ENCODE data around the gene SLIT3. TPM values are rescaled to one million over a fixed set of nuclear protein-coding genes. Genes with fewer than 3 reads are reported as not detected.

SLIT3 gene
- total and polyA plus RNA-seq, 2 donors (not counting 3 experiments of a cell fraction or from before 2014, with no cell fraction given), result 0.90 to 1.0 TPM

DNA sequence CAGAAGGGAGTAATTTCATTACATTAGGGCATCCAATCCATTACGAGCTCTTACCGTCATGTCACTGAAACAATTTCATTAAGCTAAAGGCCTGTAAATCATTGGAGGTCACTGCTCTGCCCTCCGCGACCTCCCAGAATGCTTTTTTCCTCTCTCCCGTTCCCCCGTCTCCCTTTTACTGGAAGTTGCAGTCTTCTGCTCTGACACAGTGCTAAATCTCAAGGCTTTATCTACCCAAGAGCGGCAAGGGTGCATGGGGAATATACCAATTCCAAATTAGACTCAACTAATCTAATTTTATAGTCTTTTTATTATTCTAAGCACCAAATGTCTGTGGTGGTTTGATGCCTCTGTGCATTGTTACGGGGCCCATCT, 456.0 kb downstream of the SLIT3 start:
- ChIA-PET POLR2A (no interaction called here), CTCF (no interaction called here)
- Histone ChIP-seq H3K27me3 (ENCODE audit: control insufficient read depth in 2 of 2, insufficient read depth in 2 of 2, low read length in 2 of 2) (no peaks in the 10 kb centered on the region), H3K9ac (replicated peaks; ENCODE audit: extremely low read depth, insufficient read depth, low read length) (no peak overlapping the region), H3K4me2 (ENCODE audit: insufficient read depth, low read length) (no peak overlapping the region), H3K4me3 (replicated peaks in 1 of 3; ENCODE audit: insufficient read depth in 1 of 3, low read depth in 1 of 3, low read length in 3 of 3) (no peak overlapping the region), H3K36me3 (ENCODE audit: control insufficient read depth in 2 of 2, extremely low read depth in 1 of 2, insufficient read depth in 2 of 2, low read length in 2 of 2) (no peaks in the 10 kb centered on the region), H2AFZ (ENCODE audit: low read depth, low read length) (no peak overlapping the region), H3K4me1 (ENCODE audit: control insufficient read depth, extremely low read depth, insufficient read depth, low read length) (no peaks in the 10 kb centered on the region), H4K20me1 (replicated peaks; ENCODE audit: control insufficient read depth, extremely low read depth, insufficient read depth, low read length) (no peaks in the 10 kb centered on the region), H3K79me2 (ENCODE audit: control insufficient read depth, insufficient read depth, low read length) (no peaks in the 10 kb centered on the region), H3K9me1 (replicated peaks; ENCODE audit: control insufficient read depth, extremely low read depth, insufficient read depth, low read length) (no peaks in the 10 kb centered on the region), H3K9me3 (replicated peaks; ENCODE audit: control insufficient read depth, insufficient read depth, low read length) (no peaks in the 10 kb centered on the region), H3K27ac (ENCODE audit: insufficient read depth, low read depth, low read length) (no peak overlapping the region)
- TF ChIP-seq FOS (IDR thresholded peaks at IDR 0.05; ENCODE audit: borderline replicate concordance, insufficient read depth, low read length) (no peak), MAX (IDR thresholded peaks at IDR 0.05; ENCODE audit: insufficient read depth, insufficient read length) (no peak), MYC (IDR thresholded peaks at IDR 0.05; ENCODE audit: low read depth, low read length) (no peak), EZH2 (IDR thresholded peaks at IDR 0.05; ENCODE audit: borderline replicate concordance, low read depth, low read length, severe bottlenecking) (no peak), POLR2A (IDR thresholded peaks at IDR 0.05; ENCODE audit: low read depth, low read length) (no peak), JUN (IDR thresholded peaks at IDR 0.05; ENCODE audit: borderline replicate concordance, insufficient read depth, insufficient read length, low read depth) (no peak), GATA2 (IDR thresholded peaks at IDR 0.05; ENCODE audit: insufficient read depth, insufficient read length, low read depth, low read length) (no peak), POLR2AphosphoS5 (IDR thresholded peaks at IDR 0.05; ENCODE audit: insufficient read depth, low read depth, low read length) (no peak)
- TF ChIP-seq, protein P1, sequence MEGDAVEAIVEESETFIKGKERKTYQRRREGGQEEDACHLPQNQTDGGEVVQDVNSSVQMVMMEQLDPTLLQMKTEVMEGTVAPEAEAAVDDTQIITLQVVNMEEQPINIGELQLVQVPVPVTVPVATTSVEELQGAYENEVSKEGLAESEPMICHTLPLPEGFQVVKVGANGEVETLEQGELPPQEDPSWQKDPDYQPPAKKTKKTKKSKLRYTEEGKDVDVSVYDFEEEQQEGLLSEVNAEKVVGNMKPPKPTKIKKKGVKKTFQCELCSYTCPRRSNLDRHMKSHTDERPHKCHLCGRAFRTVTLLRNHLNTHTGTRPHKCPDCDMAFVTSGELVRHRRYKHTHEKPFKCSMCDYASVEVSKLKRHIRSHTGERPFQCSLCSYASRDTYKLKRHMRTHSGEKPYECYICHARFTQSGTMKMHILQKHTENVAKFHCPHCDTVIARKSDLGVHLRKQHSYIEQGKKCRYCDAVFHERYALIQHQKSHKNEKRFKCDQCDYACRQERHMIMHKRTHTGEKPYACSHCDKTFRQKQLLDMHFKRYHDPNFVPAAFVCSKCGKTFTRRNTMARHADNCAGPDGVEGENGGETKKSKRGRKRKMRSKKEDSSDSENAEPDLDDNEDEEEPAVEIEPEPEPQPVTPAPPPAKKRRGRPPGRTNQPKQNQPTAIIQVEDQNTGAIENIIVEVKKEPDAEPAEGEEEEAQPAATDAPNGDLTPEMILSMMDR (IDR thresholded peaks at IDR 0.05; ENCODE audit: extremely low read depth in 1 of 2, insufficient read depth in 1 of 2, low read depth in 1 of 2, low read length in 2 of 2), result no peak
- DNase-seq (ENCODE audit: low read depth, low spot score), result no peak
- no TSS peak for BruUV-seq (replicated peaks)
- no peak for FAIRE-seq
- dilution Hi-C loops (cut with MboI; ENCODE audit: extremely low pct_ligation_motif_present, low sequenced_read_pairs) (no loop called here), intact Hi-C loops (cut with micrococcal nuclease) (no loop called here)
